Measurements from ENCODE around the gene NPR3.
A peak's percentile ranks its signal among the peaks of the same experiment; 100 is the strongest.

The NPR3 gene

DNA sequence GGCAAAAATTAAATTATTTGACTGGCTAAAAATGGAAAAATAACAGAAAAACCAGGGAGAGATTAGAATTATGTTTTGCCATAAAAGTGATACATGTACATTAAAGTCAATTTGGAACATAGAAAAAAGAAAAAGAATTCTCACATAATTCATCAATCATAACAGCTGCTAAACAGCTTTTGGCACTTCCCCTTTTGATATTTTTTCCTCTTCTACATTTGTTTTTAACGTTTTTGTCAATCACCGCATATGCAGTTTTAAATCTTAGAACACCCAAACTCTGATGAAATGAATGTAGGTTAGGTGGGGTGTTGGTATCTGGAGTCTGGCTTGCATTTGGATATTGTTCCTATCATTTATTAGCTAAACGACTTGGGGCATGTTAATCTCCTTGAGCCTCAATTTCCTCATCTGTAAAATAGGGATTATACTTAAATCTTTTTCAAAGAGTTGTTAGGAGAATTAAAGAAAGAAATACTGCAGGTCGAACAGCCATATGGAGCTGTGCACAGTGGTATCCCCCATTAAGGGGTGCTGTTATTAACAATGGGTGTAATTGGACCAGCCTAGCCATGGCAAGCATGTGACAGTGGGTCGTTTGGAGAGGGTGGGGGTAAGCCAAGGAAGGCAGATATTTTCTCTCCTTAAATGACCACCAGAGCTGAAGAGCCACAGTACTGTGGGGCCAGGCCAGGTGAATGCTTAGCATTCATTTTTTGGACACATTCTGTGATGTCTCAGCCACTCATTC lies 22.6 kb downstream of the NPR3 start:
- Histone ChIP-seq H3K27me3 (ENCODE audit: insufficient read depth, low read length) (no peaks in the 10 kb centered on the region), H3K36me3 (ENCODE audit: insufficient read depth, low read length) (peaks cover 3% of the 10 kb centered on the region; the same call in 1 of the 2 replicates), H2AFZ (ENCODE audit: low read length, unreplicated experiment) (no peak overlapping the region), H3K79me2 (ENCODE audit: control insufficient read depth, insufficient read depth, low read length, unreplicated experiment) (no peaks in the 10 kb centered on the region), H3K4me3 (ENCODE audit: low read depth, low read length) (no peak overlapping the region), H3K27ac (ENCODE audit: low read depth, low read length) (no peak overlapping the region), H3K4me1 (ENCODE audit: control insufficient read depth, insufficient read depth, low read length, unreplicated experiment) (no peaks in the 10 kb centered on the region)

DNA sequence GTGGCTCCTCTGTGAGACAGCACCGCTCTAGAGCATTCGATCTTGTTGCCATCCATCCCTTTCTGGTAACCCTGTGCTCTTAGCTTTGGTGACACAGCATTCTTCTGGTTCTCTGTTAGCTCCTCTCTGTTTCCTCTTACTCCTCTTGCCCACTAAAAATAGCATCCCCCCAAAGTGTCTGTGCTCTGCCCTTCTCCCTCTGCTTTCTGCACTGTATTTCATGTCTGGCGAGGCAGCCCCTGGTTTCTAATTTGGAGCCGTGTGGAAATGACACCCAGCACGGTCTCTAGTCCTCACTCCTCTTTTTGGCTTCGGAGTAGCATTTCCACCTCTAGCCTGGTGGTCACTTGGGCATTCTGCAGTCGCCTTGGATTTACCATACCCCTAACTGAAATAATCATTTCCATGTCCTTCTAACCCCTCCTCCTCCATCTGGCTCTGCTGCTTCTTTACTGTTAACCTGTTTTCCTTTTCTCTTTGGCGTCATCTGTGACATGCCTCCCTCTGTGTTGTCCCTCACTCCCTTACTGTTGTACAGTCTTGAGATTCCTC lies 23.8 kb downstream of the NPR3 start:
- H3K27ac ChIP-seq (ENCODE audit: low read depth, low read length) = no peak overlapping the region
- no peaks in the 10 kb centered on the region for H3K27me3 ChIP-seq (ENCODE audit: insufficient read depth, low read length)
- H3K4me1 ChIP-seq (ENCODE audit: control insufficient read depth, insufficient read depth, low read length, unreplicated experiment) = no peaks in the 10 kb centered on the region
- no peak overlapping the region for H2AFZ ChIP-seq (ENCODE audit: low read length, unreplicated experiment)
- no peak overlapping the region for H3K4me3 ChIP-seq (ENCODE audit: low read depth, low read length)
- no peaks in the 10 kb centered on the region for H3K79me2 ChIP-seq (ENCODE audit: control insufficient read depth, insufficient read depth, low read length, unreplicated experiment)
- H3K36me3 ChIP-seq (ENCODE audit: insufficient read depth, low read length) = peaks cover 9% of the 10 kb centered on the region

DNA sequence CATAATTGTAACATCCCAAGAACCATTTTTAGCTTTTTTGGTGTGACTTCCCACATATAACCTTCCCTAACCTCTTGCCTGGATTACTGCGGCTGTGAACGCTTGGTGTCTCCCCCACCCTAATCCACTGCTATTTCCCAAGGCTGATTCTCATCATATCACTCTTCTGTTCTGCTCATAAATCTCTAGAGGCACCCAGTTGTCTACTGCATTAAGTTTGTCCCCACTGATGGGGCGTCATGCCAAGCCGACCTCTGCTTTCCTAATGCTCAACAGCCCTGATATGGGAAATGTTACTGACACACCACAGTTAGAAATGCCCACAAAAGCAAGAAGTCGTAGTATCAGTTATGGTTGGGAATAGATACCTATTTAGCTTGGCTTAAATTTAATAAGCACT lies 24.4 kb downstream of the NPR3 start:
- Histone ChIP-seq H3K36me3 (ENCODE audit: insufficient read depth, low read length) (peaks cover 9% of the 10 kb centered on the region), H3K27me3 (ENCODE audit: insufficient read depth, low read length) (no peaks in the 10 kb centered on the region), H3K4me1 (ENCODE audit: control insufficient read depth, insufficient read depth, low read length, unreplicated experiment) (no peaks in the 10 kb centered on the region), H3K27ac (ENCODE audit: low read depth, low read length) (no peak overlapping the region), H3K4me3 (ENCODE audit: low read depth, low read length) (no peak overlapping the region), H2AFZ (ENCODE audit: low read length, unreplicated experiment) (no peak overlapping the region), H3K79me2 (ENCODE audit: control insufficient read depth, insufficient read depth, low read length, unreplicated experiment) (no peaks in the 10 kb centered on the region)

GRCh38 chr5:32736842-32737241 lies 25.7 kb downstream of the NPR3 start:
- no peaks in the 10 kb centered on the region for H3K79me2 ChIP-seq (ENCODE audit: control insufficient read depth, insufficient read depth, low read length, unreplicated experiment)
- no peak overlapping the region for H2AFZ ChIP-seq (ENCODE audit: low read length, unreplicated experiment)
- no peaks in the 10 kb centered on the region for H3K4me1 ChIP-seq (ENCODE audit: control insufficient read depth, insufficient read depth, low read length, unreplicated experiment)
- peaks cover 16% of the 10 kb centered on the region for H3K36me3 ChIP-seq (ENCODE audit: insufficient read depth, low read length)
- no peak overlapping the region for H3K27ac ChIP-seq (ENCODE audit: low read depth, low read length)
- no peaks in the 10 kb centered on the region for H3K27me3 ChIP-seq (ENCODE audit: insufficient read depth, low read length)
- no peak overlapping the region for H3K4me3 ChIP-seq (ENCODE audit: low read depth, low read length)

DNA sequence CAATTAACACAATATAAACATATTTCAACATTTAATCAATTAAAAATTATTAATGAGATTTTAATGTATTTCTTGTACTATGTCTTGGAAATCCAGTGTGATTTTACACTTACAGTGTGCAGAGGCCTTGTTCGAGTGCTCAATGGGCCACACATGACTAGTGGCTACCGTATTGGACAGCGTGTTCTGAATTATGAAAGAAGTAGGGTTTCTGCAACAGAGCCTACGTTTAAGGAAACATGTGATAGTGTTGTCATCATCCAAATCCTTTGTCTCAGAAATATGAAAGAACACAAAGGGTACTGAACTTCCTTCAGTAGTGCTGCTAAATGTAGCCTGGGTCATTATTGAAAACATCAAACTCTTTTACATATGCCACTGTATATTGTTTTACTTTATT lies 29.5 kb downstream of the NPR3 start:
- H3K4me3 ChIP-seq (ENCODE audit: low read depth, low read length) = no peak overlapping the region
- no peak overlapping the region for H2AFZ ChIP-seq (ENCODE audit: low read length, unreplicated experiment)
- no peaks in the 10 kb centered on the region for H3K4me1 ChIP-seq (ENCODE audit: control insufficient read depth, insufficient read depth, low read length, unreplicated experiment)
- peaks cover 24% of the 10 kb centered on the region for H3K36me3 ChIP-seq (ENCODE audit: insufficient read depth, low read length)
- H3K79me2 ChIP-seq (ENCODE audit: control insufficient read depth, insufficient read depth, low read length, unreplicated experiment) = no peaks in the 10 kb centered on the region
- no peaks in the 10 kb centered on the region for H3K27me3 ChIP-seq (ENCODE audit: insufficient read depth, low read length)
- no peak overlapping the region for H3K27ac ChIP-seq (ENCODE audit: low read depth, low read length)

- no peaks in the 10 kb centered on the region for H3K79me2 ChIP-seq (ENCODE audit: control insufficient read depth, insufficient read depth, low read length, unreplicated experiment)
- no peaks in the 10 kb centered on the region for H3K27me3 ChIP-seq (ENCODE audit: insufficient read depth, low read length)
- H2AFZ ChIP-seq (ENCODE audit: low read length, unreplicated experiment) = no peak overlapping the region
- H3K36me3 ChIP-seq (ENCODE audit: insufficient read depth, low read length) = peaks cover 45% of the 10 kb centered on the region
- no peak overlapping the region for H3K4me3 ChIP-seq (ENCODE audit: low read depth, low read length)
- no peak overlapping the region for H3K27ac ChIP-seq (ENCODE audit: low read depth, low read length)
- no peaks in the 10 kb centered on the region for H3K4me1 ChIP-seq (ENCODE audit: control insufficient read depth, insufficient read depth, low read length, unreplicated experiment)
These were observed 34.2 kb downstream of the NPR3 start for GRCh38 chr5:32745317-32745716.

GRCh38 chr5:32752411-32752810 lies 41.3 kb downstream of the NPR3 start:
- Histone ChIP-seq H3K36me3 (ENCODE audit: insufficient read depth, low read length) (peaks cover 23% of the 10 kb centered on the region), H3K4me1 (ENCODE audit: control insufficient read depth, insufficient read depth, low read length, unreplicated experiment) (peaks cover 22% of the 10 kb centered on the region), H3K4me3 (ENCODE audit: low read depth, low read length) (no peak overlapping the region), H3K79me2 (ENCODE audit: control insufficient read depth, insufficient read depth, low read length, unreplicated experiment) (peaks cover 4% of the 10 kb centered on the region), H3K27me3 (ENCODE audit: insufficient read depth, low read length) (no peaks in the 10 kb centered on the region), H2AFZ (ENCODE audit: low read length, unreplicated experiment) (no peak overlapping the region), H3K27ac (ENCODE audit: low read depth, low read length) (peak overlapping the region; percentile 80)

GRCh38 chr5:32753051-32753450 lies 41.9 kb downstream of the NPR3 start:
- Histone ChIP-seq H3K36me3 (ENCODE audit: insufficient read depth, low read length) (peaks cover 17% of the 10 kb centered on the region), H3K79me2 (ENCODE audit: control insufficient read depth, insufficient read depth, low read length, unreplicated experiment) (peaks cover 4% of the 10 kb centered on the region), H3K27ac (ENCODE audit: low read depth, low read length) (peak overlapping the region; percentile 80), H3K4me3 (ENCODE audit: low read depth, low read length) (no peak overlapping the region), H2AFZ (ENCODE audit: low read length, unreplicated experiment) (no peak overlapping the region), H3K4me1 (ENCODE audit: control insufficient read depth, insufficient read depth, low read length, unreplicated experiment) (peaks cover 22% of the 10 kb centered on the region), H3K27me3 (ENCODE audit: insufficient read depth, low read length) (no peaks in the 10 kb centered on the region)

- H2AFZ ChIP-seq (ENCODE audit: low read length, unreplicated experiment) = no peak overlapping the region
- H3K4me1 ChIP-seq (ENCODE audit: control insufficient read depth, insufficient read depth, low read length, unreplicated experiment) = peaks cover 22% of the 10 kb centered on the region
- H3K27ac ChIP-seq (ENCODE audit: low read depth, low read length) = peak overlapping the region; percentile 80
- H3K36me3 ChIP-seq (ENCODE audit: insufficient read depth, low read length) = peaks cover 14% of the 10 kb centered on the region
- no peak overlapping the region for H3K4me3 ChIP-seq (ENCODE audit: low read depth, low read length)
- no peaks in the 10 kb centered on the region for H3K27me3 ChIP-seq (ENCODE audit: insufficient read depth, low read length)
- H3K79me2 ChIP-seq (ENCODE audit: control insufficient read depth, insufficient read depth, low read length, unreplicated experiment) = peaks cover 4% of the 10 kb centered on the region
These were observed 42.6 kb downstream of the NPR3 start for GRCh38 chr5:32753765-32754164.

DNA sequence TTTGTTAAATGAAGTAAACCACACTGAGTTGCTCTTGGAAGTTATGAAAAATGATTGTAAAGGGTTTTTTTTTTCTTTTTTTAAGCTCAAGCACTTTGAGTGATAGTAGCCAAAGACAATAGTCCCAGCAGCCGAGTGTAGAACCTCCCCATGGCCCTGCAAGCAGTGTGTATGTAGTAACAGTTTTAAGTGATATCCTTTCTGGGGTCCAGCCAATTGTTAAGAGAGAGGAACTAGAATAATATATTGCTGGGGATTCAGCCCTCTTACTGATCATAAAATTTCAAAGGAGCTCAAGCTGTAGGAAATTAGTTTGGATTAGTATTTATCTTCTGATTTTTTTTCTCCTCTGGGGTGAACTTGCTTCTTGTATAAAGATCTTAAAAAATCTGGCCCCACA lies 43.2 kb downstream of the NPR3 start:
- Histone ChIP-seq H3K4me1 (ENCODE audit: control insufficient read depth, insufficient read depth, low read length, unreplicated experiment) (peaks cover 22% of the 10 kb centered on the region), H3K27me3 (ENCODE audit: insufficient read depth, low read length) (no peaks in the 10 kb centered on the region), H3K4me3 (ENCODE audit: low read depth, low read length) (no peak overlapping the region), H3K36me3 (ENCODE audit: insufficient read depth, low read length) (peaks cover 14% of the 10 kb centered on the region), H3K27ac (ENCODE audit: low read depth, low read length) (peak overlapping the region; percentile 80), H3K79me2 (ENCODE audit: control insufficient read depth, insufficient read depth, low read length, unreplicated experiment) (peaks cover 4% of the 10 kb centered on the region), H2AFZ (ENCODE audit: low read length, unreplicated experiment) (no peak overlapping the region)

DNA sequence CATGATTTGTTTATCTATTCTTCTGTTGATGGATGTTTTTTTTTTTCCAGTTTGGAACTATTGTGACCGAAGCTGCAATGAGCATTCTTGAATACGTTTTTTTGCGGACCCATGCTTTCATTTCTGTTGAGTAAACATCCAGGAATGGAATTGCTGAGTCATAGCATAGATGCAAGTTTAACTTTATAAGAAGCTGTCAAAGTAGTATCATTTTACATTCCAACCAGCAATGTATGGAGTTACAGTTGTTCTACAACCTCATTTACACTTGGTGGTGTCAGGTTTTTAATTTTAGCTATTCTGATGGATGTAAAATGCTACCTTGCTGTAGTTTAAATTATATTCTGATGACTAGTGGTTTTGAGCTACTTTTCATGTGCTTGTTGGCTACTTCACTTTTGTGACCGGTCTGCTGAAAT lies 49.0 kb downstream of the NPR3 start:
- H3K4me1 ChIP-seq (ENCODE audit: control insufficient read depth, insufficient read depth, low read length, unreplicated experiment) = peaks cover 17% of the 10 kb centered on the region
- peaks cover 14% of the 10 kb centered on the region for H3K79me2 ChIP-seq (ENCODE audit: control insufficient read depth, insufficient read depth, low read length, unreplicated experiment)
- H3K36me3 ChIP-seq (ENCODE audit: insufficient read depth, low read length) = peaks cover 6% of the 10 kb centered on the region
- no peaks in the 10 kb centered on the region for H3K27me3 ChIP-seq (ENCODE audit: insufficient read depth, low read length)
- peak overlapping the region; percentile 81 for H3K27ac ChIP-seq (ENCODE audit: low read depth, low read length)
- H3K4me3 ChIP-seq (ENCODE audit: low read depth, low read length) = peak overlapping the region; percentile 61
- H2AFZ ChIP-seq (ENCODE audit: low read length, unreplicated experiment) = no peak overlapping the region
